GM12873 (cell line): ENCODE data around the gene RHBDD1.

ENCODE experiments used
- TF ChIP-seq, protein P1 (sequence below): IDR thresholded peaks from 2 replicates; pipeline ENCODE4 v1.5.1; 2012; ENCODE audit warnings: low read depth, mild to moderate bottlenecking, moderate library complexity, low read length, control low read depth; ENCODE audit not compliant: insufficient read depth; ENCODE audit errors: missing control alignments

RHBDD1 gene

GRCh38 chr2:227007148-227007547 is 171.3 kb downstream of the RHBDD1 start:
- TF ChIP-seq, protein P1, sequence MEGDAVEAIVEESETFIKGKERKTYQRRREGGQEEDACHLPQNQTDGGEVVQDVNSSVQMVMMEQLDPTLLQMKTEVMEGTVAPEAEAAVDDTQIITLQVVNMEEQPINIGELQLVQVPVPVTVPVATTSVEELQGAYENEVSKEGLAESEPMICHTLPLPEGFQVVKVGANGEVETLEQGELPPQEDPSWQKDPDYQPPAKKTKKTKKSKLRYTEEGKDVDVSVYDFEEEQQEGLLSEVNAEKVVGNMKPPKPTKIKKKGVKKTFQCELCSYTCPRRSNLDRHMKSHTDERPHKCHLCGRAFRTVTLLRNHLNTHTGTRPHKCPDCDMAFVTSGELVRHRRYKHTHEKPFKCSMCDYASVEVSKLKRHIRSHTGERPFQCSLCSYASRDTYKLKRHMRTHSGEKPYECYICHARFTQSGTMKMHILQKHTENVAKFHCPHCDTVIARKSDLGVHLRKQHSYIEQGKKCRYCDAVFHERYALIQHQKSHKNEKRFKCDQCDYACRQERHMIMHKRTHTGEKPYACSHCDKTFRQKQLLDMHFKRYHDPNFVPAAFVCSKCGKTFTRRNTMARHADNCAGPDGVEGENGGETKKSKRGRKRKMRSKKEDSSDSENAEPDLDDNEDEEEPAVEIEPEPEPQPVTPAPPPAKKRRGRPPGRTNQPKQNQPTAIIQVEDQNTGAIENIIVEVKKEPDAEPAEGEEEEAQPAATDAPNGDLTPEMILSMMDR: no peak

- TF ChIP-seq, protein P1: no peak
These were observed 172.1 kb downstream of the RHBDD1 start for GRCh38 chr2:227007940-227008339.

- TF ChIP-seq, protein P1: no peak
These were observed 174.6 kb downstream of the RHBDD1 start for GRCh38 chr2:227010433-227010832.

- TF ChIP-seq, protein P1: no peak
These were observed 177.5 kb downstream of the RHBDD1 start for GRCh38 chr2:227013330-227013729.

GRCh38 chr2:227013881-227014280 is 178.0 kb downstream of the RHBDD1 start:
- TF ChIP-seq, protein P1: no peak

DNA sequence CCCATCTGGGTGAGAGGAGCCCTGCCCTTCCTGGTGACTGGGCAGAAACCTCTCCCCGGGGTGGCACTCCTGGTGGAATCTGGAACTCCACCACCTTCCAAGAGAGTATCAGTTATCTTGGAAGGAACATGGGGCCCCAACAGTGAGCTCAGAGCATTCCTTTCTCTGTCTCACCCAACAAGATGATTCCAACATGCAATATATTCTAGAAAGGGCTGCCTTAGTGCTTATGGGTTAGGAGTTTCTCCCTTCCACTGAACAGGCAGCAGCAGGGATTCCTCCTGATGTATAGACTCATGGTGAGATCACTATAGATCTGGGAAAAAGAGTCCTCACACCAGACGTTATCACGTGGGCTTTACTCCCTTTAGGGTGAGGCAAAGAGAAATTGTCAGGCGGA is 181.0 kb downstream of the RHBDD1 start:
- TF ChIP-seq, protein P1: no peak

GRCh38 chr2:227020416-227020815 is 184.6 kb downstream of the RHBDD1 start:
- TF ChIP-seq, protein P1: no peak
